UCSD-AML1 (cell line): ENCODE measurements around the gene DDX51.
"Not testable (repeated sequence)": the region's sequence is repeated elsewhere in the genome, so short reads cannot be mapped to it uniquely, and the experiment has no call there.

Experiments
- DNase-seq: peaks from one replicate; lab custom pipeline; 2025; ENCODE audit not compliant: unreplicated experiment; lab: John Stamatoyannopoulos, UW

Gene DDX51

DNA sequence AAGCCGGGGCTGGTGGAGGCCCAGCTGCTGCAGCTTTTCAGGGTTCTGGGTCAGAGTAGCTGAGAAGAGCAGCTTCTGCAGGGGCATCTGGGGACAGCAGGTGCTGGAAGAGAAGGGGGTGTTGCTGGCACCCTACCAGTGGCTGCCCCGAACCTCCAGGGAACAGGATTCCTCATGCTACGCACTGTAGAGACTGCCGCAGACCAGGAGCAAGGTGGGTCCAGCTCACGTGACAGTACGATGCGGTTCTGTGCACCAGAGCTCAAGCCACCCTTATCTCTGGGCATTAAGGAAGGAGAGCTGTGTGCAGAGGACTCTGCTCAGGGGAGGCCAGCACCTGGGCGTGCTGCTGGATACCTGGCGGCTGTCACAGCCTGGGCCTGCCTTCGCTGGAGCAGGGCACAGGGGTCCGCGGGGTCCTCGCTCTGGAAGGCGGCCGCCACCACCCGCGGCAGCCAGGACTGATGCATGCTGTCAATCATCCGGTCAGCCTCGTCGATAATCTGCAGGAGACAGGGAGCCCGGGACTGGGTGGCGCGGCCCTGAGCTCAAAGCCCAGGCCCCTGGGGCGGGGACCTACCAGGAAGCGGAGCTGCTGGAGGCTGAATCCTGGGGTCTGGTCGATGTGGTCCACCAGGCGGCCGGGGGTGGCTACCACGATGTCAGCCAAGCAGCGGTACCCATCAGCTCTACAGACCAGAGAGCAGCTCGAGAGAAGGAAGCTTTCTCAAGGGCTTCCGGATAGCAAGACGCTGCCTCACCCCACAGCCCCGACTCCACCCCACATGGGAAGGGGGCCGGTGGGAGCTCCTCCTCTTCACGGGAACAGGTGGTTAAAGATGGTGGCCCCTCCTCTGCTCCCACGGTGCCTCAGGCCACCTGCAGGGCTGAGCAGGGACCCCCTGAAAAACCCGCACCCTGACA is 2.9 kb downstream of the DDX51 start:
- DNase-seq, result no peak

GRCh38 chr12:132140501-132140900 is 3.6 kb downstream of the DDX51 start:
- DNase-seq, result no peak

- no peak for DNase-seq
Measured at GRCh38 chr12:132139912-132140311, 4.2 kb downstream of the DDX51 start.

DNA sequence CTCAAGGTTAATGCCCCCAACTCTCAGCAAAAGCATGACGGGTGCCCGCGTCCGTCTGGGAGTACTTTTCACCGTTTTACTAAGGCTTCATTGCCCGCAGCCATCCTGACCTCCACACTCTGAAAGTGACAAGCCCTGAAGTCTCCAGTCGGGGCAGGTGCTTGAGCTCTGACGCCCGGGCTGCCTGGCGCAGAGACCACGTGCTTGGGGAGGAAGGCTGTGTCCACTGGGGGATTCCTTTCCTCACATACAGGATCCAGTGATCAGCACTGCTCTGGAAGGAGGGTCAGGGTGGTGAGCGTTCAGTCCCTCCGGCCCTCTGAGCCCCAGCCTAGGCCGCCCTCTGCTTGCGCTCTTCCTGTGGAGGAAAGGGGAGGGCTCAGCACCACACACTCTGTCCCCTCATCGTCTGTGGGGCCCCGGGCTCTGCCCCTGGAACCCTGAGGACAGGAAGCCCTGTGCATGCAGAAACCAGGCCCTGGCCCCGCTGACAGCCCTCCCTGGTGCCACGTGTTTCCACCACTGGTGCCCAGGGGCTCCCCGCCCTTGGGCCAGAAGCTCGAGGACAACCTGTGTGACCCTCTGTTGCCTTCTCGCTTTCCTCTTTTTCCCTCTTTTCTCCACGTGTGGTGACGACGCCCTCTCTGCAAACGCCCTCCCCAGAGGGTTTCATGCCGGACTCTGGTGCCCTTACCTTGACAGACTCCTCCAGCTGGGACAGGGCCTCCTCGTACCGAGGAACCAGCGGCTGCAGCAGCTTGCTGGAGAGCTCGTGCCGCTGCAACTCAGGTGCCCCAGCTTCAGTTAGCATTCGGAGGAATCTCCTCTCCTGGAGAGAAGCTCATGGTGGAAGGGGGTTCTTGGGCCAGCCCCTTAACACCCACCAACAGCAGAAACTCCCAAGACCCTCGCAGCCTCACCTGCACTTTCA is 4.9 kb downstream of the DDX51 start:
- DNase-seq, result no peak

GRCh38 chr12:132137483-132138125 is 6.5 kb downstream of the DDX51 start:
- DNase-seq, result no peak

DNA sequence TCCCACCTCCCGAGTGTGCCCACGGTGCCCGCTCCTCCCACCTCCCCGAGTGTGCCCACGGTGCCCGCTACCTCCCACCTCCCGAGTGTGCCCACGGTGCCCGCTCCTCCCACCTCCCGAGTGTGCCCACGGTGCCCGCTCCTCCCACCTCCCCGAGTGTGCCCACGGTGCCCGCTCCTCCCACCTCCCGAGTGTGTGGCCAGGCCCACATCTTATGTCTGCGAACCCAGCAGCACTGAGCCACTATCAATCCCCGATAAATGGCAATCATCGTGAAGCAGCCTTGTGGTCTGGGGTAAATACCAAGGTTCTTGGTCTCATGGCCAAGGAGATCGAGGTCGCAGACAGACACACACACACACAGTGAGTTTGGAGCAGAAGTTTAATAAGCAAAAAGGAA is 7.9 kb downstream of the DDX51 start:
- DNase-seq, result not testable (repeated sequence)

DNA sequence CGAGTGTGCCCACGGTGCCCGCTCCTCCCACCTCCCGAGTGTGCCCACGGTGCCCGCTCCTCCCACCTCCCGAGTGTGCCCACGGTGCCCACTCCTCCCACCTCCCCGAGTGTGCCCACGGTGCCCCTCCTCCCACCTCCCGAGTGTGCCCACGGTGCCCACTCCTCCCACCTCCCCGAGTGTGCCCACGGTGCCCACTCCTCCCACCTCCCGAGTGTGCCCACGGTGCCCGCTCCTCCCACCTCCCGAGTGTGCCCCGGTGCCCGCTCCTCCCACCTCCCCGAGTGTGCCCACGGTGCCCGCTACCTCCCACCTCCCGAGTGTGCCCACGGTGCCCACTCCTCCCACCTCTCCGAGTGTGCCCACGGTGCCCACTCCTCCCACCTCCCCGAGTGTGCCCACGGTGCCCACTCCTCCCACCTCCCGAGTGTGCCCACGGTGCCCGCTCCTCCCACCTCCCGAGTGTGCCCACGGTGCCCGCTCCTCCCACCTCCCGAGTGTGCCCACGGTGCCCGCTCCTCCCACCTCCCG is 9.4 kb downstream of the DDX51 start:
- not testable (repeated sequence) for DNase-seq

DNA sequence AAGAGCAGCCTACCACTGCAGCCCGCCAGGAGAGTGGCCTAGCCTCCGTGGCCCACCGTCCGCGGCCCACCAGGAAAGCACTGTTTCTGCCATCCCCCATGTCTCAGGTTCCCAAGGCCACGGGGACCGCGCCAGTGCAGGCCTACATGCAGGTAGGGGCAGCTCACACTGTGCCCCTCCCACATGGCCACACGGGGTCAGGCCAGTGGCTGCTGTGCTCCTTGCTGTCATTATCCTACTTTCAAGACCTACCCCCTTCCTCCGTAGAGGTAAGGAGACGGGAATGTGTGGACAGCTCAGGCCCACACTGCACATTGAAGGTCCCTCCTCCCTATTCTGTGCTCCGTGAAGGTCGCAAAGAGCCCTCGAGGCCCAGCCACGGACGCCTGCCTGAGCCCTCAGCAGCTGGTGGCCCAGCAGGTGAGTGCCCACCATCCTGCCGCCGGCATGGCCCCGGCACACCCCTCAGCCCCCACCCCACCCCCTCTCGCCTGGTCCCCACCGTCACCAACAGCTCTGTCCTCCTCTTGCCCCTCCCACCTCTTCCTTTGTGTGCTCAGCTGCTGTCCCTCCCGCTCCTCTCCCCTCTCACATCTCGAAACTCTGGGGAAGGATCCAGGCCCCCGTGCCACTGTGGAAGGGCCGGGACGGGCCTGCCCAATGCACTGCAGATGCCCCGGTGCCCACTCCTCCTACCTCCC is 10.0 kb downstream of the DDX51 start:
- DNase-seq, result no peak

GRCh38 chr12:132132609-132133430 is 11.3 kb downstream of the DDX51 start:
- DNase-seq, result no peak

DNA sequence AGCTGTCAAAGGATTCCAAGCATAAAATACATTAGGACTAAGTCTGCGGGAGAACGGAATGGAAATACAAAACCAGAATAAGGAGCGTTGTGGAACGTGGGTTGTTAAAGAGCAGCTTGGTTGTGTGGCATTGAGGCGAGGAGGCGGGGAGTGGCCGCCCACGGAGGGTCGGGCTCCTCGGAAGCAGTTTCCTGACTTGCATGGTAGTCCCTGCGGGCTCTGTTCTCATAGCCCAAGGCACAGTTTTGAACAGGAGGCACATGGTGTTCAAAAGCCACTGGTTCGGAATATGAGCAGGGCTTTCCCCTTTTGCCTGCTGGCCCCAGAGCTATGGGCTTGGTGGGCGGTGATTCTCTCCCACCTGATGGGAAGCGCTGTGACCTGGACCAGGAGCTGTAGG is 12.2 kb downstream of the DDX51 start:
- no peak for DNase-seq

GRCh38 chr12:132131229-132131628 is 12.9 kb downstream of the DDX51 start:
- DNase-seq, result no peak

- DNase-seq, result no peak
Measured at GRCh38 chr12:132130690-132131089, 13.4 kb downstream of the DDX51 start.

DNA sequence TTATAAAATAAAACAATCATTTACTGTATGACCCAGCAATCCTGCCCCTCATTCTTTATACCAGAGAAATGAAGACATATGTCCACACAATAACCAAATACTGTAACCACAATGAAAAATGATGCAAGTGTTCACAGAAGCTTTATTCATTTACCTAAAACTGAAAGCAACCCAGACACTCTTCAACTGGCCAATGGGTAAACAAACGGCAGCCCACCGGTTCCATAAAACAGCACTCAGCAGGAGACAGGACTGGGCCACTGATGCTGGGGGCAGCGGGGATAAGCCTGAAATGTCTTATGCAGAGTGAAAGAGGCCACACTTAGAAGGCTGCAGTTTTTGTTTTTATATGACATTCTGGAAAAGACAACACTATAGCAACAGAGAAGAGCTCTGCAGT is 15.1 kb downstream of the DDX51 start:
- no peak for DNase-seq

GRCh38 chr12:132127041-132127440 is 17.1 kb downstream of the DDX51 start:
- DNase-seq, result no peak

DNA sequence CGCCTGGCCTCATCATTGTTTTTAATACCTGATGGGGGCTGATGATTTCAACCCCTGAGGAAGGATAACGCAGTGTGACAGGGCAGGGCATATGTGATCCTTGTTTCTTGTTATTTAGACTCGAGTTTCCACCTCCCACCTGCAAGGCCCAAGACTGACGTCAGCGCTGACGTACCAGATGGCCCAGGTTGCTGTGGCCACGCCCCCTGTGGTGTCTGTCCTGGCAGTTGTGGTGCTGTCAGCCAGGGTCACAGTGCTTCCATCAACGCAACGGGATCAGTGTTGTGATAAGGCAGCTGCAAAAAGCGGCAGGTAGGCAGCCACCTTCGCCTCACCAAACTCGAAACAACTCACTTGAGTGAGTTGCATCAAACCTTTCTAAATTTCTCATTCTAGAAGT is 18.4 kb downstream of the DDX51 start:
- no peak for DNase-seq

- DNase-seq, result no peak
Measured at GRCh38 chr12:132124766-132125425, 19.2 kb downstream of the DDX51 start.

- no peak for DNase-seq
Measured at GRCh38 chr12:132123970-132124765, 20.0 kb downstream of the DDX51 start.

- DNase-seq, result no peak
Measured at GRCh38 chr12:132121283-132121682, 22.8 kb downstream of the DDX51 start.
